CD4-positive, alpha-beta T cell (primary cell): Measurements from ENCODE around the gene TBC1D22A. TPM values are rescaled to one million over a fixed set of nuclear protein-coding genes. Genes with fewer than 3 reads are reported as not detected.

Source experiments
- ATAC-seq: fragments of 200-7000 bp; cut with Tn5 transposase; one replicate; pipeline ENCODE4 v1.10.0; 2022; ENCODE audit warnings: mild to moderate bottlenecking; ENCODE audit not compliant: poor library complexity
- CTCF ChIA-PET: fragments of 350-600 bp; sonication (Branson Sonifier 250); formaldehyde crosslinking; loops from one replicate; lab custom pipeline; 2021; ENCODE audit warnings: antibody characterized with exemption, inconsistent platforms; lab: Charles Lee
- POLR2A ChIA-PET: fragments of 350-600 bp; sonication (Branson Sonifier 250); formaldehyde crosslinking; loops from one replicate; lab custom pipeline; 2021; ENCODE audit warnings: antibody characterized with exemption, inconsistent platforms; lab: Charles Lee
- DNase-seq, 14 experiments: peaks; one replicate each; pipeline ENCODE4 v3.0.0-alpha.2; 2013 to 2020; ENCODE audit warnings: mixed read lengths in 2 of 14
- H3K27ac ChIP-seq, 2 donors: one replicate each; pipeline versions ENCODE4 v1.5.1 to v1.7.0; 2013; ENCODE audit warnings: low read length in 2 of 2, low read depth in 1 of 2, mild to moderate bottlenecking in 1 of 2
- H3K27me3 ChIP-seq, 2 experiments: 1 replicate in 1 of 2; 2 replicates in 1 of 2; pipeline versions ENCODE4 v1.6.1 to v1.7.0; 2013; ENCODE audit warnings: low read length in 2 of 2, control low read depth in 1 of 2, mild to moderate bottlenecking in 1 of 2, moderate library complexity in 1 of 2; ENCODE audit not compliant: insufficient read depth in 2 of 2, control insufficient read depth in 1 of 2
- H3K36me3 ChIP-seq: one replicate; pipeline ENCODE4 v1.6.1; 2013; ENCODE audit warnings: low read length, control low read depth; ENCODE audit not compliant: insufficient read depth
- H3K4me1 ChIP-seq: one replicate; pipeline ENCODE4 v1.6.1; 2013; ENCODE audit warnings: low read length, control low read depth; ENCODE audit not compliant: insufficient read depth
- H3K4me3 ChIP-seq: one replicate; pipeline ENCODE4 v1.5.1; 2013; ENCODE audit warnings: mild to moderate bottlenecking, low read length, moderate library complexity
- H3K9me3 ChIP-seq, 2 experiments: 1 replicate in 1 of 2; 2 replicates in 1 of 2; pipeline versions ENCODE4 v1.6.1 to v1.7.0; 2013; ENCODE audit warnings: low read length in 2 of 2, mild to moderate bottlenecking in 2 of 2, control low read depth in 1 of 2, moderate library complexity in 1 of 2; ENCODE audit not compliant: control insufficient read depth in 1 of 2, insufficient read depth in 1 of 2
- H3K27ac Mint-ChIP-seq: one replicate; pipeline ENCODE4 v1.8.0; 2020; ENCODE audit warnings: mixed read lengths
- H3K27me3 Mint-ChIP-seq: one replicate; pipeline ENCODE4 v1.8.0; 2021; ENCODE audit warnings: mixed read lengths
- H3K36me3 Mint-ChIP-seq: one replicate; pipeline ENCODE4 v1.8.0; 2021; ENCODE audit warnings: low read depth, mixed read lengths
- H3K4me1 Mint-ChIP-seq: one replicate; pipeline ENCODE4 v1.8.0; 2021; ENCODE audit warnings: low read depth, mixed read lengths
- H3K4me3 Mint-ChIP-seq: one replicate; pipeline ENCODE4 v1.8.0; 2020; ENCODE audit warnings: mild to moderate bottlenecking, mixed read lengths
- H3K9me3 Mint-ChIP-seq: one replicate; pipeline ENCODE4 v1.8.0; 2020; ENCODE audit warnings: mixed read lengths
- intact Hi-C, 2 experiments: fragments of 100-400 bp; cut with DNase I in 1 of 2; cut with micrococcal nuclease in 1 of 2; formaldehyde crosslinking; loops; one replicate each; pipeline versions ENCODE4 v1.15.1 to v1.9.0; 2023 to 2025; cut with DNase I, micrococcal nuclease
- total RNA-seq, 174 experiments: library from RNA in 2 of 174; stranded (reverse) in 2 of 174; gene quantifications; one replicate each; pipeline ENCODE4 v1.2.3 and lab custom pipeline; 2021 to 2026
- TF ChIP-seq, protein P1 (sequence below): fragments of 200-600 bp; IDR thresholded peaks from one replicate; pipeline ENCODE4 v1.8.0; 2022; ENCODE audit warnings: antibody characterized with exemption, mild to moderate bottlenecking

Gene TBC1D22A
- total RNA-seq, 2 experiments from 2014 or later = 27.1 to 31.7 TPM

DNA sequence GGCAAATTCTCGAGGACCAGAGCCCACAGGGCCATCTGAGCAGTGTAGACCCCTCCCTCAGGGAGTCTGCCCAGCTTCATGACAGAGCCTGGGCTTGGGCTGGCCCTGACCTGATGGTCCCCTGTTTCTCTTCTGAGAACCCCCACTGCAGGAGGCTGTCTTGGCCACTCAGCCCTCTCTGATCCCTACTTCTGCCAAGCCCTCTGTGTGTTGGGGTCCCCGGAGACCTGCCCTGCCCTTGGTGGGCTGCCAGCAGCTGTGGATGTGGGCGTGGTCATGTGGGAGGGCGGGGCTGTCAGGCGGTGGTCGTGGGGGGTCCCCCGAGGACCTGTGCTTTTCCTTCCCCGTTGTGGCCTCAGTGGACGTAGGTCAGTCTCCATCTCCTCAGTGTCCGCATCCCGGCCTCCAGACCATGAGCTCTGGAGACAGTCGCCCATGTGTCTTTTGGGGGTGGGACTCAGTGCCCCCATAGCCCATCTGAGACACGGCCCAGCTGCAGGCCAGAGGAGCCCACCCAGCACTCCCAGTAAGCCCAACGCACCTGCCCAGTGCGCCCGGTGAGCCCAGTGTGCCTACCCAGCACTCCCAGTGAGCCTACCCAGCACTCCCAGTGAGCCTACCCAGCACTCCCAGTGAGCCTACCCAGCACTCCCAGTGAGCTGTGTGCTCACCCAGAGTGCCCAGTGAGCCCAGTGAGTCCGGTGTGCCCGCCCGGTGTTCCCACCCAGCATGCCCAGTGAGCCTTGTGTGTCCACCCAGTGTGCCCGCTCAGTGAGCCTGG, 409.2 kb downstream of the TBC1D22A start:
- H3K27ac ChIP-seq = no peak overlapping the region
- no peak overlapping the region for H3K4me3 Mint-ChIP-seq
- DNase-seq (peak in 1 of 14 experiments; percentile 26), ATAC-seq (no peak)
- H3K4me1 ChIP-seq = no peaks in the 10 kb centered on the region
- H3K9me3 Mint-ChIP-seq = no peaks in the 10 kb centered on the region
- ChIA-PET CTCF (no interaction called here), POLR2A (no interaction called here)
- H3K36me3 Mint-ChIP-seq = peaks cover 57% of the 10 kb centered on the region
- TF ChIP-seq, protein P1, sequence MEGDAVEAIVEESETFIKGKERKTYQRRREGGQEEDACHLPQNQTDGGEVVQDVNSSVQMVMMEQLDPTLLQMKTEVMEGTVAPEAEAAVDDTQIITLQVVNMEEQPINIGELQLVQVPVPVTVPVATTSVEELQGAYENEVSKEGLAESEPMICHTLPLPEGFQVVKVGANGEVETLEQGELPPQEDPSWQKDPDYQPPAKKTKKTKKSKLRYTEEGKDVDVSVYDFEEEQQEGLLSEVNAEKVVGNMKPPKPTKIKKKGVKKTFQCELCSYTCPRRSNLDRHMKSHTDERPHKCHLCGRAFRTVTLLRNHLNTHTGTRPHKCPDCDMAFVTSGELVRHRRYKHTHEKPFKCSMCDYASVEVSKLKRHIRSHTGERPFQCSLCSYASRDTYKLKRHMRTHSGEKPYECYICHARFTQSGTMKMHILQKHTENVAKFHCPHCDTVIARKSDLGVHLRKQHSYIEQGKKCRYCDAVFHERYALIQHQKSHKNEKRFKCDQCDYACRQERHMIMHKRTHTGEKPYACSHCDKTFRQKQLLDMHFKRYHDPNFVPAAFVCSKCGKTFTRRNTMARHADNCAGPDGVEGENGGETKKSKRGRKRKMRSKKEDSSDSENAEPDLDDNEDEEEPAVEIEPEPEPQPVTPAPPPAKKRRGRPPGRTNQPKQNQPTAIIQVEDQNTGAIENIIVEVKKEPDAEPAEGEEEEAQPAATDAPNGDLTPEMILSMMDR = no peak
- H3K27me3 Mint-ChIP-seq = no peaks in the 10 kb centered on the region
- H3K9me3 ChIP-seq = peaks cover 0 to 57% of the 10 kb centered on the region in 2 experiments
- no peak overlapping the region for H3K4me3 ChIP-seq
- H3K27me3 ChIP-seq = no peaks in the 10 kb centered on the region
- H3K36me3 ChIP-seq = peaks cover 26% of the 10 kb centered on the region
- H3K4me1 Mint-ChIP-seq = no peaks in the 10 kb centered on the region
- intact Hi-C loops = no loop called here
- H3K27ac Mint-ChIP-seq = no peak overlapping the region

DNA sequence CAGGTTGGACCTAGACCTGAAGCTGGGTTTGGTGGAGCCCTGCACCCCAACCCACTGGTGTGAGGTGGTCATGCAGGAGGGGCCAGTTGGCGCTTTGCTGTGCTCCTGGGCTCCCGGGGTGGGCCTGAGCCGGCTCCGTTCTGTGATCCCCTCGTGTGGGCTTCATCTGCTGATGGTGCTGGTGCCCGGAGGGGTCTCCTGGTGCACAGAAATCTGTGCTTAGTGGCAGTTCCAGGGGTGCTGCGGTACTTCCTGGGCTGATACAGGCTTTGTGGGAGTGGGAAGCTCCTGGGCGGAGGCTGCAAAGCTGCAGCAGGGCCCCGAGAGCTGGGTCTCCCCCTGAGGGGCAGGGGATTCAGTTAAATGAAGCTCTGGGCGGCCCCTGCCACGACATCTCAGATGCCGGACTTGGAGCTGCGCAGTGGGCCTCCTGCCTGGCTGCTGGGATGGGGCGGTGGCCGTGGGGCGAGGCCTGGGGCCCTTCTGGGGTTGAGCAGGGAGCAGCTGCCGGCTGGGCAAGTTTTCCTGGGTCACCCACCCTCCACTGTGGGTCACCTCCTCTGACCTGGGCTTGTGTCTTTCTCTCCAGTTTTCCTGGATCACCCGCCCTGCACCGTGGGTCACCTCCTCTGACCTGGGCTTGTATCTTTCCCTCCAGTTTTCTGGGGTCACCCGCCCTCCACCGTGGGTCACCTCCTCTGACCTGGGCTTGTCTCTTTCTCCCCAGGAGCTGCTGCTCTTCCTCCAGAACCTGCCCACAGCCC, 410.5 kb downstream of the TBC1D22A start:
- Mint-ChIP-seq H3K4me1 (no peaks in the 10 kb centered on the region), H3K4me3 (no peak overlapping the region), H3K36me3 (peaks cover 54% of the 10 kb centered on the region), H3K27ac (no peak overlapping the region), H3K27me3 (no peaks in the 10 kb centered on the region), H3K9me3 (no peaks in the 10 kb centered on the region)
- ChIA-PET POLR2A (no interaction called here), CTCF (no interaction called here)
- H3K36me3 ChIP-seq = peaks cover 19% of the 10 kb centered on the region
- DNase-seq = peak in 1 of 14 experiments; percentile 29
- no peaks in the 10 kb centered on the region for H3K27me3 ChIP-seq
- H3K4me3 ChIP-seq = no peak overlapping the region
- H3K9me3 ChIP-seq = peaks cover 0 to 70% of the 10 kb centered on the region in 2 experiments
- TF ChIP-seq, protein P1 = no peak
- H3K4me1 ChIP-seq = no peaks in the 10 kb centered on the region
- H3K27ac ChIP-seq = no peak overlapping the region
- no peak for ATAC-seq
- intact Hi-C loops = no loop called here

DNA sequence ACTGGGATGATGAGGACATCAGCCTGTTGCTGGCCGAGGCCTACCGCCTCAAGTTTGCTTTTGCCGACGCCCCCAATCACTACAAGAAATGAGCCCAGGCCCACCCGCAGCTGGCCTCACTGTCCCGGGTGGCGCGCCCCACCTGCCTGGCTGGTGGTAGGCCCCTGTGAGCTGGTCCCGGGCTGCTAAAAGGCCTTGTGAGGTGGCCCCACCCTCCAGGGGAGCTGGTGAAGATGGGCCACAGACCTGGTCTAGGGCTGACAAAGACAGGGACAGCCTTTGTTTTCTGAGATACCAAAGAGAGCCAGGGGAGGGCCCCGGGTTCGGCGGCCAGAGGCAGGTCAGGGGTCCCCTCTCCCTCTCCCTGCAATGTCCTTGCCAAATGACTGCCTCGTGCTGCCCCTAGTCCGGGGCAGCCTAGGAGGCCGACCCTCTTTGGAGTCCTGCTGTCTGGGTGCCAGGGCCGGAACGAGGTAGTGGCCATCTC, 411.1 kb downstream of the TBC1D22A start:
- H3K27ac ChIP-seq = no peak overlapping the region
- H3K27me3 ChIP-seq = no peaks in the 10 kb centered on the region
- no peaks in the 10 kb centered on the region for H3K9me3 Mint-ChIP-seq
- peaks cover 58% of the 10 kb centered on the region for H3K36me3 Mint-ChIP-seq
- H3K4me3 Mint-ChIP-seq = no peak overlapping the region
- peaks cover 0 to 74% of the 10 kb centered on the region in 2 experiments for H3K9me3 ChIP-seq
- ATAC-seq (no peak), DNase-seq (no peak)
- no peaks in the 10 kb centered on the region for H3K27me3 Mint-ChIP-seq
- H3K36me3 ChIP-seq = peaks cover 19% of the 10 kb centered on the region
- H3K4me1 Mint-ChIP-seq = no peaks in the 10 kb centered on the region
- intact Hi-C loops = no loop called here
- H3K27ac Mint-ChIP-seq = no peak overlapping the region
- CTCF ChIA-PET = no interaction called here
- no peak overlapping the region for H3K4me3 ChIP-seq
- TF ChIP-seq, protein P1 = no peak
- H3K4me1 ChIP-seq = no peaks in the 10 kb centered on the region
- POLR2A ChIA-PET = no interaction called here
